PC-9 (cell line): ENCODE measurements around the gene PPP3R2. TPM values are rescaled to one million over a fixed set of nuclear protein-coding genes. Genes with fewer than 3 reads are reported as not detected.

ENCODE experiments used
- BruUV-seq: library from RNA; stranded (reverse); fragments of 400-500 nt; replicated peaks from 2 replicates; lab custom pipeline; 2021; lab: Mats Ljungman, UMichigan
- CTCF ChIA-PET: fragments of 300-600 bp; sonication (Branson Sonifier 250); formaldehyde crosslinking; loops from one replicate; lab custom pipeline; 2022; ENCODE audit warnings: antibody characterized with exemption; lab: Charles Lee
- POLR2A ChIA-PET: fragments of 300-600 bp; sonication (Branson Sonifier 250); formaldehyde crosslinking; loops from one replicate; lab custom pipeline; 2022; ENCODE audit warnings: antibody characterized with exemption; ENCODE audit not compliant: unreplicated experiment; lab: Charles Lee
- DNase-seq, 2 experiments: peaks; one replicate each; pipeline versions ENCODE4 v3.0.0 to v3.0.0-alpha.2; 2015 to 2022; ENCODE audit warnings: mixed read lengths in 1 of 2
- H2AFZ ChIP-seq: fragments of 200-600 bp; sonication (generic); 2 replicates; pipeline ENCODE4 v1.8.1; 2017; ENCODE audit warnings: antibody characterized with exemption
- H3F3A ChIP-seq: fragments of 200-600 bp; sonication (generic); 2 replicates; pipeline ENCODE4 v1.8.1; 2017; ENCODE audit warnings: antibody characterized with exemption, mild to moderate bottlenecking, low read depth; ENCODE audit not compliant: insufficient read depth
- H3K27ac ChIP-seq: fragments of 200-600 bp; sonication (generic); 2 replicates; pipeline ENCODE4 v1.6.1; 2016; ENCODE audit warnings: mixed run types
- H3K27me3 ChIP-seq: fragments of 200-600 bp; sonication (generic); 2 replicates; pipeline ENCODE4 v1.6.1; 2016; ENCODE audit warnings: low read depth, mixed run types; ENCODE audit not compliant: insufficient read depth
- H3K36me3 ChIP-seq: fragments of 200-600 bp; sonication (generic); 2 replicates; pipeline ENCODE4 v1.6.1; 2016; ENCODE audit warnings: low read depth, mixed run types
- H3K4me1 ChIP-seq: fragments of 200-600 bp; sonication (generic); replicated peaks from 2 replicates; pipeline ENCODE4 v1.6.1; 2016; ENCODE audit warnings: mixed run types; ENCODE audit not compliant: insufficient read depth
- H3K4me2 ChIP-seq: fragments of 200-600 bp; sonication (generic); 2 replicates; pipeline ENCODE4 v1.6.1; 2017; ENCODE audit warnings: mixed run types
- H3K4me3 ChIP-seq: fragments of 200-600 bp; sonication (generic); 2 replicates; pipeline ENCODE4 v1.6.1; 2016; ENCODE audit warnings: mixed run types
- H3K79me2 ChIP-seq: fragments of 200-600 bp; sonication (generic); 2 replicates; pipeline ENCODE4 v1.6.1; 2017; ENCODE audit warnings: low read depth, mixed run types
- H3K9me2 ChIP-seq: fragments of 200-600 bp; sonication (generic); 2 replicates; pipeline ENCODE4 v1.8.1; 2017; ENCODE audit warnings: mild to moderate bottlenecking; ENCODE audit not compliant: insufficient read depth
- H3K9me3 ChIP-seq: fragments of 200-600 bp; sonication (generic); 2 replicates; pipeline ENCODE4 v1.8.1; 2016; ENCODE audit warnings: low read depth; ENCODE audit not compliant: insufficient read depth
- H4K20me1 ChIP-seq: fragments of 200-600 bp; sonication (generic); 2 replicates; pipeline ENCODE4 v1.8.1; 2017; ENCODE audit not compliant: insufficient read depth
- EZH2 ChIP-seq: fragments of 200-600 bp; sonication (generic); IDR thresholded peaks from 2 replicates; pipeline ENCODE4 v1.8.0; 2017; ENCODE audit warnings: antibody characterized with exemption, low read depth
- intact Hi-C: fragments of 100-400 bp; cut with micrococcal nuclease; formaldehyde crosslinking; loops from one replicate; pipeline ENCODE4 v1.10.0; 2022; ENCODE audit not compliant: unreplicated experiment
- total RNA-seq: library from RNA; stranded (reverse); gene quantifications from 2 replicates; pipeline ENCODE4 v1.2.3, GENCODE V29; 2021
- TF ChIP-seq, protein P1 (sequence below): fragments of 200-600 bp; sonication (generic); conservative IDR thresholded peaks from 2 replicates; pipeline ENCODE4 v1.6.1; 2017; ENCODE audit warnings: mixed run types, antibody characterized with exemption, mild to moderate bottlenecking, moderate library complexity

PPP3R2 gene
- total RNA-seq, 1 experiment from 2014 or later = not detected

GRCh38 chr9:101620452-101620851 is 25.7 kb upstream of the PPP3R2 start:
- Histone ChIP-seq H3K27me3 (0 out of 2 replicates have a peak, but pooled peaks cover 3% of the 10 kb centered on the region), H3K4me3 (no peak overlapping the region), H3K36me3 (no peaks in the 10 kb centered on the region), H3K9me2 (no peaks in the 10 kb centered on the region), H4K20me1 (no peaks in the 10 kb centered on the region), H3K79me2 (no peaks in the 10 kb centered on the region), H3K9me3 (no peaks in the 10 kb centered on the region), H2AFZ (no peak overlapping the region), H3F3A (no peaks in the 10 kb centered on the region), H3K4me2 (no peak overlapping the region), H3K4me1 (no peaks in the 10 kb centered on the region), H3K27ac (no peak overlapping the region)
- intact Hi-C loops = no loop called here
- BruUV-seq = no TSS peak
- no peak for DNase-seq
- ChIA-PET CTCF (no interaction called here), POLR2A (no interaction called here)
- TF ChIP-seq EZH2 = no peak
- TF ChIP-seq, protein P1, sequence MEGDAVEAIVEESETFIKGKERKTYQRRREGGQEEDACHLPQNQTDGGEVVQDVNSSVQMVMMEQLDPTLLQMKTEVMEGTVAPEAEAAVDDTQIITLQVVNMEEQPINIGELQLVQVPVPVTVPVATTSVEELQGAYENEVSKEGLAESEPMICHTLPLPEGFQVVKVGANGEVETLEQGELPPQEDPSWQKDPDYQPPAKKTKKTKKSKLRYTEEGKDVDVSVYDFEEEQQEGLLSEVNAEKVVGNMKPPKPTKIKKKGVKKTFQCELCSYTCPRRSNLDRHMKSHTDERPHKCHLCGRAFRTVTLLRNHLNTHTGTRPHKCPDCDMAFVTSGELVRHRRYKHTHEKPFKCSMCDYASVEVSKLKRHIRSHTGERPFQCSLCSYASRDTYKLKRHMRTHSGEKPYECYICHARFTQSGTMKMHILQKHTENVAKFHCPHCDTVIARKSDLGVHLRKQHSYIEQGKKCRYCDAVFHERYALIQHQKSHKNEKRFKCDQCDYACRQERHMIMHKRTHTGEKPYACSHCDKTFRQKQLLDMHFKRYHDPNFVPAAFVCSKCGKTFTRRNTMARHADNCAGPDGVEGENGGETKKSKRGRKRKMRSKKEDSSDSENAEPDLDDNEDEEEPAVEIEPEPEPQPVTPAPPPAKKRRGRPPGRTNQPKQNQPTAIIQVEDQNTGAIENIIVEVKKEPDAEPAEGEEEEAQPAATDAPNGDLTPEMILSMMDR = no peak

GRCh38 chr9:101618698-101619097 is 23.9 kb upstream of the PPP3R2 start:
- ChIA-PET CTCF (no interaction called here), POLR2A (no interaction called here)
- H3K27me3 ChIP-seq = 0 out of 2 replicates have a peak, but pooled peaks cover 3% of the 10 kb centered on the region
- no peak overlapping the region for H3K27ac ChIP-seq
- H3K36me3 ChIP-seq = no peaks in the 10 kb centered on the region
- DNase-seq = no peak
- intact Hi-C loops = no loop called here
- H4K20me1 ChIP-seq = no peaks in the 10 kb centered on the region
- no peak overlapping the region for H3K4me2 ChIP-seq
- no peak overlapping the region for H3K4me3 ChIP-seq
- H3K9me3 ChIP-seq = no peaks in the 10 kb centered on the region
- H3F3A ChIP-seq = no peaks in the 10 kb centered on the region
- H3K4me1 ChIP-seq = no peaks in the 10 kb centered on the region
- H3K79me2 ChIP-seq = no peaks in the 10 kb centered on the region
- H3K9me2 ChIP-seq = no peaks in the 10 kb centered on the region
- TF ChIP-seq, protein P1 = no peak
- TF ChIP-seq EZH2 = no peak
- no TSS peak for BruUV-seq
- no peak overlapping the region for H2AFZ ChIP-seq

GRCh38 chr9:101605547-101605946 is 10.8 kb upstream of the PPP3R2 start:
- no peak overlapping the region for H3K27ac ChIP-seq
- intact Hi-C loops = no loop called here
- H3K9me2 ChIP-seq = no peaks in the 10 kb centered on the region
- no TSS peak for BruUV-seq
- no peak overlapping the region for H3K4me3 ChIP-seq
- no peaks in the 10 kb centered on the region for H3K4me1 ChIP-seq
- no peak overlapping the region for H2AFZ ChIP-seq
- no peaks in the 10 kb centered on the region for H3K9me3 ChIP-seq
- H3K36me3 ChIP-seq = no peaks in the 10 kb centered on the region
- no peaks in the 10 kb centered on the region for H3K79me2 ChIP-seq
- H3K4me2 ChIP-seq = no peak overlapping the region
- DNase-seq = no peak
- ChIA-PET CTCF (no interaction called here), POLR2A (no interaction called here)
- H3F3A ChIP-seq = no peaks in the 10 kb centered on the region
- no peaks in the 10 kb centered on the region for H4K20me1 ChIP-seq
- H3K27me3 ChIP-seq = peaks cover 29% of the 10 kb centered on the region
- TF ChIP-seq, protein P1 = no peak
- TF ChIP-seq EZH2 = no peak
